ENCODE data around the gene SYNM. TPM values are rescaled to one million over a fixed set of nuclear protein-coding genes. Genes with fewer than 3 reads are reported as not detected.

The SYNM gene, protein sequence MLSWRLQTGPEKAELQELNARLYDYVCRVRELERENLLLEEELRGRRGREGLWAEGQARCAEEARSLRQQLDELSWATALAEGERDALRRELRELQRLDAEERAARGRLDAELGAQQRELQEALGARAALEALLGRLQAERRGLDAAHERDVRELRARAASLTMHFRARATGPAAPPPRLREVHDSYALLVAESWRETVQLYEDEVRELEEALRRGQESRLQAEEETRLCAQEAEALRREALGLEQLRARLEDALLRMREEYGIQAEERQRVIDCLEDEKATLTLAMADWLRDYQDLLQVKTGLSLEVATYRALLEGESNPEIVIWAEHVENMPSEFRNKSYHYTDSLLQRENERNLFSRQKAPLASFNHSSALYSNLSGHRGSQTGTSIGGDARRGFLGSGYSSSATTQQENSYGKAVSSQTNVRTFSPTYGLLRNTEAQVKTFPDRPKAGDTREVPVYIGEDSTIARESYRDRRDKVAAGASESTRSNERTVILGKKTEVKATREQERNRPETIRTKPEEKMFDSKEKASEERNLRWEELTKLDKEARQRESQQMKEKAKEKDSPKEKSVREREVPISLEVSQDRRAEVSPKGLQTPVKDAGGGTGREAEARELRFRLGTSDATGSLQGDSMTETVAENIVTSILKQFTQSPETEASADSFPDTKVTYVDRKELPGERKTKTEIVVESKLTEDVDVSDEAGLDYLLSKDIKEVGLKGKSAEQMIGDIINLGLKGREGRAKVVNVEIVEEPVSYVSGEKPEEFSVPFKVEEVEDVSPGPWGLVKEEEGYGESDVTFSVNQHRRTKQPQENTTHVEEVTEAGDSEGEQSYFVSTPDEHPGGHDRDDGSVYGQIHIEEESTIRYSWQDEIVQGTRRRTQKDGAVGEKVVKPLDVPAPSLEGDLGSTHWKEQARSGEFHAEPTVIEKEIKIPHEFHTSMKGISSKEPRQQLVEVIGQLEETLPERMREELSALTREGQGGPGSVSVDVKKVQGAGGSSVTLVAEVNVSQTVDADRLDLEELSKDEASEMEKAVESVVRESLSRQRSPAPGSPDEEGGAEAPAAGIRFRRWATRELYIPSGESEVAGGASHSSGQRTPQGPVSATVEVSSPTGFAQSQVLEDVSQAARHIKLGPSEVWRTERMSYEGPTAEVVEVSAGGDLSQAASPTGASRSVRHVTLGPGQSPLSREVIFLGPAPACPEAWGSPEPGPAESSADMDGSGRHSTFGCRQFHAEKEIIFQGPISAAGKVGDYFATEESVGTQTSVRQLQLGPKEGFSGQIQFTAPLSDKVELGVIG (N-terminal part only)
- 1.2 to 1.4 TPM (median 1.3 TPM) in 3 replicates for total RNA-seq

DNA sequence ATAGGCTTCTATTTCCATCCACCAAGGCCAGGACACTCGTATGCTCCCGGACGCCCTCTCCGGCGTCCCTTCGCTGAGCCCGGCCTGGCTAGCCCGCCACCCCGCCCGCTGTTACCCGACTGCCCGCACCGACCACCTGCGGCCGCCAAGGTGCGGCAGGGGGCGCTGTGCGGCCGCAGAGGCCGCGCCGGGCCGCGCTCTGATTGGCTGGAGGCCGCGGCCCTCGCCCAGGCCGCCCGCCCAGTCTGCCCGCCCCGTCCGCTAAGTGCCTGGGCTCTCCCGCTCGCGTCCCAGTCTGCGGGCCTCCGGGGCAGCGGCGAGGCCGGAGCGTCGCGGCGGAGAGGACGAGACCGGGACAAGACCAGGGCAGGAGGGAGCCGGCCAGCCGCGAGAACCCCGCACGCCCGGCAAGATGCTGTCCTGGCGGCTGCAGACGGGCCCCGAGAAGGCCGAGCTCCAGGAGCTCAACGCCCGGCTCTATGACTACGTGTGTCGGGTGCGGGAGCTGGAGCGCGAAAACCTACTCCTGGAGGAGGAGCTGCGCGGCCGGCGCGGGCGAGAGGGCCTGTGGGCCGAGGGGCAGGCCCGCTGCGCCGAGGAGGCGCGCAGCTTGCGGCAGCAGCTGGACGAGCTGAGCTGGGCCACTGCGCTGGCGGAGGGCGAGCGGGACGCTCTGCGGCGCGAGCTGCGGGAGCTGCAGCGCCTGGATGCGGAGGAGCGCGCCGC lies at the start of gene SYNM:
TSS of gene SYNM (plus strand) at position 293 of the 726 bp plus-strand sequence. CDS start at position 413, 120 bp downstream.
- DNase-seq (ENCODE audit: low spot score in 2 of 2, unreplicated experiment in 2 of 2) = peak; percentile 39 to 67
- Mint-ChIP-seq H3K36me3 (no peaks in the 10 kb centered on the region), H3K4me3 (peak within 1 kb of the TSS; percentile 58), H3K27me3 (ENCODE audit: low read depth) (peaks cover 75% of the 10 kb centered on the region), H3K9me3 (no peaks in the 10 kb centered on the region), H3K27ac (no peak within 1 kb of the TSS), H3K4me1 (peaks cover 2% of the 10 kb centered on the region)
- TF ChIP-seq, protein P1, sequence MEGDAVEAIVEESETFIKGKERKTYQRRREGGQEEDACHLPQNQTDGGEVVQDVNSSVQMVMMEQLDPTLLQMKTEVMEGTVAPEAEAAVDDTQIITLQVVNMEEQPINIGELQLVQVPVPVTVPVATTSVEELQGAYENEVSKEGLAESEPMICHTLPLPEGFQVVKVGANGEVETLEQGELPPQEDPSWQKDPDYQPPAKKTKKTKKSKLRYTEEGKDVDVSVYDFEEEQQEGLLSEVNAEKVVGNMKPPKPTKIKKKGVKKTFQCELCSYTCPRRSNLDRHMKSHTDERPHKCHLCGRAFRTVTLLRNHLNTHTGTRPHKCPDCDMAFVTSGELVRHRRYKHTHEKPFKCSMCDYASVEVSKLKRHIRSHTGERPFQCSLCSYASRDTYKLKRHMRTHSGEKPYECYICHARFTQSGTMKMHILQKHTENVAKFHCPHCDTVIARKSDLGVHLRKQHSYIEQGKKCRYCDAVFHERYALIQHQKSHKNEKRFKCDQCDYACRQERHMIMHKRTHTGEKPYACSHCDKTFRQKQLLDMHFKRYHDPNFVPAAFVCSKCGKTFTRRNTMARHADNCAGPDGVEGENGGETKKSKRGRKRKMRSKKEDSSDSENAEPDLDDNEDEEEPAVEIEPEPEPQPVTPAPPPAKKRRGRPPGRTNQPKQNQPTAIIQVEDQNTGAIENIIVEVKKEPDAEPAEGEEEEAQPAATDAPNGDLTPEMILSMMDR (IDR thresholded peaks at IDR 0.05; ENCODE audit: unreplicated experiment) = peak; percentile 74

DNA sequence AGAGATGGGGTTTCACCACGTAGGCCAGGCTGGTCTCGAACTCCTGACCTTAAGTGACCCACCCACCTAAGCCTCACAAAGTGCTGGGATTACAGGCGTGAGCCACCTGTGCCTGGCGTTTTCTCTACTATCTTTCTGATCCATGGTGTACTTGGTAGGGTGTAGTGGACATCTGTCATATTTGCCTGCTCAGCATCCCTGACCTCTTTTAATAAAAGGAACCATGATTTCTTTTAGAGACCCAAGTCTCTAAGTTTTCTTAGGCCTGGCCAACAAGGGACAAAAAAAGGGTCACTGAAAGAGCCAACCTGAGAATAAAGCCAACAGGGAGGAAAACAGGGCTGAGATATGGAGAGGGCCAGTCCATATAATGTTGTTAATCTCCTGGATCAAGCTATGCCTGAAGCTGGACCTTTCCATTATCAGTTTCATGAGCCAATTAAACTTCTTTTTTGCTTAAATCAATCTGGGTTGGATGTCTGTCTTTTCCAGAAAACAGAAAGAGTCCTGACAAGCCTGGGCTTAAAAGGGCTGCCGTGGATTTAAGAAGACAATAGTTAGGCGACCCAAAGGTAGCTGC lies 49.2 kb upstream of the SYNM start:
- TF ChIP-seq, protein P1 (IDR thresholded peaks at IDR 0.05; ENCODE audit: unreplicated experiment) = no peak
- peaks cover 8% of the 10 kb centered on the region for H3K27me3 Mint-ChIP-seq (ENCODE audit: low read depth)
- H3K27ac Mint-ChIP-seq = no peak overlapping the region
- H3K4me3 Mint-ChIP-seq = no peak overlapping the region
- DNase-seq (ENCODE audit: low spot score in 2 of 2, unreplicated experiment in 2 of 2) = no peak
- H3K9me3 Mint-ChIP-seq = no peaks in the 10 kb centered on the region
- H3K4me1 Mint-ChIP-seq = peaks cover 5% of the 10 kb centered on the region
- H3K36me3 Mint-ChIP-seq = no peaks in the 10 kb centered on the region

DNA sequence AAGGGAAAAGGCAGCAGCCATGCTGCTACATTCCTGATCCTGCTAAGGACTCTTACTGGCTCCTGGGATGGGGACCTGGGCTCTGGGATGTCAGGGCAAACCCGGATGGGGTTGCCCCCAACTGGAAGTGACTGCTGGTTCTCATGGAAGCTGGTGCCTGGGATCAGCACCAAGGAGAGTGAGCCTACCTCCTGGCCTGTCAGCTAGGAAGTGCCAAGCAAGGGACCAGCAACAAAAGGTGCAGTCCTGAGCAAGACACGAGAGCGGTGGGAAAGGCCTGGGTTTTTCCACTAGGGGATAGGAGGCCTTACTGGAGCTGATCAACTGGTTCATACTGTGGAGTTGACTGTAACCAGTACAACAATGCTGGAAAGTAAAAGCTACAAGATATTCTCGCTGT lies 47.9 kb upstream of the SYNM start:
- Mint-ChIP-seq H3K27ac (no peak overlapping the region), H3K9me3 (no peaks in the 10 kb centered on the region), H3K4me1 (peaks cover 5% of the 10 kb centered on the region), H3K27me3 (ENCODE audit: low read depth) (peaks cover 12% of the 10 kb centered on the region), H3K36me3 (no peaks in the 10 kb centered on the region), H3K4me3 (no peak overlapping the region)
- TF ChIP-seq, protein P1 (IDR thresholded peaks at IDR 0.05; ENCODE audit: unreplicated experiment) = no peak
- no peak for DNase-seq (ENCODE audit: low spot score in 2 of 2, unreplicated experiment in 2 of 2)

DNA sequence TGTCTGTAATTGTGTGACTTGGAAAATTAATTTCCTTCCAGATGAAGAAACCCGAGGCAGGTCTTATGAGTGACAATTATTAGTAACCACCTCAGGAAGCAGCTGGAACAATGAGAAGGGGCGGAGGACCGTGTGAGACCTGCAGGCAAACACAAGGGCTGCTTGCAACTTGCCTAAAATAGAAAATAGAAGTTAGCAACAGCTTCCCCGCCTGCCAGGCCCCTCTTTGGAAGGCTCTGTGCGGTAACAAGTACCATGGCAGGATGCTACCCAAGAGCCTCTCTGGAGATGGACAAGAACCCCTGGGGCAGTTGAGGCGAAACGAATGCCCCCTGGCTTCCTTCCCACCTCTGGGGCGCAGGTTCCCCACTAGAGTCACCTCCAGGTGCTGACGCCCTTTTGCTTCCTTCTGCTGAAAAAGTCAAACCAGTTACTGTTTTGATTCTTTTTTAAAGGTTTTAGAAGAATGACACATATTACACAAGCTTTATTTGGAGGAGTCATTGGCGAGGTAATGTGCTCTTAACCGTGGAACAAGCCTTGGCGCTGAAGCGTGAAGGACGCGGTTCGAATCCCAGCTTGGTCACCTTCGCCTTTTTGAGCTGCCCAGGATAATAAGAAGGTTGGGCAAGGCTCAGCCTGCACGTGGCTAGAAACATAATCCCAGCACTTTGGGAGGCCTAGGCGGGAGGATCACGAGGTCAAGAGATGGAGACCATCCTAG lies 47.0 kb upstream of the SYNM start:
- TF ChIP-seq, protein P1 (IDR thresholded peaks at IDR 0.05; ENCODE audit: unreplicated experiment) = no peak
- Mint-ChIP-seq H3K27ac (peak overlapping the region; percentile 43), H3K4me1 (peaks cover 5% of the 10 kb centered on the region)

More for the DNA sequence above, 47.0 kb upstream of the SYNM start:
- peak overlapping the region; percentile 69 for H3K4me3 Mint-ChIP-seq
- H3K9me3 Mint-ChIP-seq = no peaks in the 10 kb centered on the region
- no peaks in the 10 kb centered on the region for H3K36me3 Mint-ChIP-seq
- H3K27me3 Mint-ChIP-seq (ENCODE audit: low read depth) = peaks cover 12% of the 10 kb centered on the region
- DNase-seq (ENCODE audit: low spot score in 2 of 2, unreplicated experiment in 2 of 2) = no peak
